NCI-H2227 (cell line): ENCODE measurements around the gene KRTAP10-12.

ENCODE experiments used
- DNase-seq: peaks from one replicate; lab custom pipeline; 2025; ENCODE audit not compliant: unreplicated experiment; lab: John Stamatoyannopoulos, UW

KRTAP10-12 gene

DNA sequence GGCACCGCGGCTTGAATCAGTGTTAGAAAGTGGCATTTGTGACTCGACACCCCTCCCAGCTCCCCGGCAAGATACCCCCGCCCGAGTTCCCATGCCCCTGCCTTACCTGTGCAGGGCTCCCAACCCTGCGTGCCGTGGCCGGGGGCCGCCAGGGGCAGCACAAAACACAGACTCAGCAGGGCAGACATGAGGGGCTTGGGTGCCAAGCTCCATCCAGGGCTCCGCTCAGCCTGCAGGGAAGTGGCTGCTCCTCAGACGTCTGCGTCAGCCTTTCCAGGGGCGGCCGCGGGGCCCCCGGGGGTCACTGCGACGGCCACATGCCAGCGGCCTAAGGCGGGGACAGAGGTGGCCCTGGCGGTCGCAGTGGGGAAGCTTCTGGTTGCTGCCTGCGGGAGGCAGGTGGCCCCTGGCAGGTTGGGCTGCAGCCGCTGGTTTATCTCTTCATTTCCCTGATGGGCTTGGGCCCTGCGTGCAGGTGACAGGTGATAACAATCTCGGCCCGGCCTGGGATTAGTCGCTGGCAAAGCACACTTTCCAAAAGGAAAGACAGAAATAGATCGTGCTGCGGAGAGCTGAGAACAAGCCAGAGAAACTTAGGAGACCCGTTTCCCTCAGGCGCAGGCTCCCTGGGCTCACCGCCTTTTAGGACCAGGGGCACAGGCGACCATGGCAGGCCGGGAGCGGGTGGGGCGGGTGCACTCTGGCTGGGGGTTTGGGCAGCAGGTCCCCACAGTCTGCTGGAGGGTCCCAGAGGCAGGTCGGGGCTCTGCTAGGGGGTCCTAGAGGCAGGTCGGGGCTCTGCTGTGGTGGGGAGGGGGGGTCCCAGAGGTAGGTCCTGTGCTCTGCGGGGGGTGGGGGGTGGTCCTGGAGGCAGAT, 14.6 kb downstream of the KRTAP10-12 start, which contains the start of gene TSPEAR:
Gene TSPEAR, minus strand, starts transcription at position 246 of the 876 bp plus-strand sequence. Its CDS starts 58 bp downstream, at position 188.
- peak; percentile 24 for DNase-seq

GRCh38 chr21:44712203-44713028, 15.4 kb downstream of the KRTAP10-12 start:
- DNase-seq: no peak

- DNase-seq: no peak
Measured at GRCh38 chr21:44713130-44713529, 16.2 kb downstream of the KRTAP10-12 start.

- no peak for DNase-seq
Measured at GRCh38 chr21:44713846-44714245, 16.9 kb downstream of the KRTAP10-12 start.

DNA sequence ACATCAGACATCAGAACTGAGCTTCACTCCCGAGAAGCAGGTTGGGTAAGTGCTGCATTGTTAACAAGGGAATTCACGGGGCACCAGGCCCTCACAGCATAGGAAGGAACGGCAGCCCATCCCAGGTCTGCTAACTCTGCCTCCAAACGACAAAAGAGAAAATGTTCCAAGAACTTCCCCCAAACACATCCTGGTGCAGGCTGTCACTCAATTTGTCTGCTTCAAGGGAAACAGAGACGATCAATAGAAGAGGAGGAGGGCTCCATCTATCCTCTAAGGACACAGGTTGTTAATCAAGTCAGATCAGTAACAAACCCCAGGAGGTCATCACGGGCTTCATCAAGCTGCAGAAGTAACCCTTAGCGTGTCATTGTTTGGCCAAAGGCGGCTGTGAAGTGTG, 17.9 kb downstream of the KRTAP10-12 start:
- no peak for DNase-seq

GRCh38 chr21:44716984-44717383, 20.0 kb downstream of the KRTAP10-12 start:
- DNase-seq: no peak

DNA sequence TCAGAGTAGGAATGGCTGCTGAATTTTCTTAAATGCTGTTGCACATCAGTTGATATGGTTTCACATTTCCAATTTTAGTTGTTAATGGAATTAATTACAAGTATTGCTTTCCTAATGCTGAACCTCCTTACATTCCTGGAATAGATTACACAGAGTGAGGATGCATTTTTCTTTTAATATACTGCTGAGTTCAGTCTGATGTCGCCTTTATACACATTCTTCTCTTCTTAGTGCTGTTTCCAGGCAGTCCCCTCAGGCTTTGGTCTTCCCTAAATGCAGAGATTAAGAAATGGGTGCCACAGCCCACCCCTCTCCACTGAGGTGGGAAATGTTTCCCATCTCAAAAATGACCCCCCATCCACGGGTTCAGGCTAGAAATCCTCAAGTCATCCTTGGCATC, 21.1 kb downstream of the KRTAP10-12 start:
- DNase-seq: no peak

DNA sequence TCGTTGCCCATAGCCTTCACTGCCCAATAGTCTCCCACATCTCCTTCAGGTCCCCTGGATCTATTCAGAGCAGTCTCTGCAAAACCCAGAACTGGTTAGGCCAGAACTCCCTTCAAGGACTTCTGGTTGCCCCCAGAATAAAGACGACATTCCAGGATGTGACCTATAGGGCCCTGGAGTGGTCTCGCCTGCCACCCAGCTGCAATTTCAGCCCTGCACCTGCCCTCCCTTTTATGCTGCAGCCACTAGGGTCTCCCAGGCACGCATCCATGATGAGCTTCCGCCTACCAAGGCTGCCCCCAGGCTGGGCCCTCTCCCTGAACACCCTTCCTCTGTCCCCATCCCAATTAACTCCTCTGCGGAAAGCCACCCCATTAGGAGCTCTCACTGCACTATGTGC, 21.6 kb downstream of the KRTAP10-12 start:
- DNase-seq: no peak

- no peak for DNase-seq
Measured at GRCh38 chr21:44720170-44720569, 23.2 kb downstream of the KRTAP10-12 start.

DNA sequence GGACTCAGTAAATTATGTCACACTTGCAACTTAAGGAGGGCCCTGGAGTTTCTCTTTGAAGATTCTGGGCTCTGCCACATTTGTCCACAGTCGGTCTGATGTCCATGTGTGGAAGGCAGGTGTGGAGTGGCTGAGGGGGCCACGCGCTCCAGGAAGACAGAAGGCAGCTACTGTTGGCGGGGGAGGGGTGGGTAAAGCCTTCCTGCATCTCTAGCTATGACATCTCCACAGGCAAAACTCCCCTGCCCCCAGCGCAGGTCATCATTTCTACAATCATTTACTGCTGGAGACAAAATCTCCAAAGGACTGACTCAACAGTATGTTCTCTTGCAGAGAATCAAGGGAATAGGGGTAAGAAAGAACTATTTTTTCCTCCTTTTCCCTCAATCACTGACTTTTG, 25.8 kb downstream of the KRTAP10-12 start:
- DNase-seq: peak; percentile 59

DNA sequence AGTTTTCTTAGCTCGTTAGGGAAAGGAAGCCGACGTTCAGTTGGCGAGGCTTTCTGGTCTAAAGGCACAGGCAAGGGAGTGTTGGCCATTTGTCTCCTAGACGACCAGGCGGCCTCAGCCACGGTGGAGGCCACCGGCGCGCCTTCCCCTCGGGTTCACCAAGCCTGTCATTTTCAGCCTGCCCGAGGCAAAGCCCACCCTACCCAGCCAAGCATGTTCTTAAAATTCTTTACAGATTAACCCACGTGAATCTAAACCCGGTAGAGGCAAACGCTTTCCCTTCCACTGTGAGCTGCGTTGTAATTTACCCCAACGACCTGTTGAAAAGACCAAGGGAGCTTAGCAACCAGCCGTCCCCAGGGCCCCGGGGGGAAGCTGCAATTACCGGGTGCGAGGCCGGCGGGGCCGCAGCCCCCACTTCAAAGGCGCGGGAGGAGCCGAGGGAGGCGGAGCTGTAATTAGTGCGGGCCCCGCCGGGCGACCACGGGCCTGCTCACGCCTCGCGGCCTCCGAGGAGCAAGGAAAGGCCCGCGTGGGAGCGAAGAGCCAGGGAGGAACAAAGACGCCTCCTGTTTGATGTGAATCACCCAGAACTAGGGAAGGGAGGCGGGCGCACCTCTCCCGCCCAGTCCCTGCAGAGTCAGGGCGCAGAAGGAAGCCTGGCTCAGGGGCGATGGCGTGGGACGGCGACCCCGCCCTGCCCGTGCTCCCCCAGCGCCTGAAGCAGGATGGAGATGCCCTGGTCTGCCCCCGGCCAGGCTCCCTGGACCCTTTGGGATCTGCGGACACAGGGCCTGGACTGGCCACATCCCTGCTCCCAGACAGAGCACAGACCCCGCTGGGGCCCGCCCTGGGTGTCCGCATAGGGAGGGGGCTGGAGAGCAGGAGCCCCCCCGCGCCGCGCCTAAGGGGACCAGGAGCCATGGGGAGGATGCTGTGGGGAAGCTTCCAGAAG, 26.5 kb downstream of the KRTAP10-12 start:
- DNase-seq: peak; percentile 84

DNA sequence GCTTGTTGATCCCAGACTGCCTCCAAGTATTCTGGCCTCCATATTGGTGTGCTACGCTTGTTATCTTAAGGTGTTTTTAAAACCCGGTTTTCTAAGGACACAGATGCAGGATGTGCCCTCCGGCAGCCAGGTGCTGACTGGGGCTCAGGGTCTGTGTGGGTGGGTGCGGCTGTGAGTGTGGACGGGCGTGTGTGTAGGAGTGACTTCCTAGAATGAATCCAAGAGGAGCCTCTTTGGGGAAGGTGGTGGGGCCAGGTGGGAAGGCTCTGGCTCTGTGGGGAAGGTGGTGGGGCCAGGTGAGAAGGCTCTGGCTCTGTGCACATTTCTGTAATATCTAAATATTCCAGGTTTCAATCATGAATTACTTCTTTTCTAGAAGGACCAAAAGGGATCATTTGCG, 27.2 kb downstream of the KRTAP10-12 start:
- DNase-seq: no peak

DNA sequence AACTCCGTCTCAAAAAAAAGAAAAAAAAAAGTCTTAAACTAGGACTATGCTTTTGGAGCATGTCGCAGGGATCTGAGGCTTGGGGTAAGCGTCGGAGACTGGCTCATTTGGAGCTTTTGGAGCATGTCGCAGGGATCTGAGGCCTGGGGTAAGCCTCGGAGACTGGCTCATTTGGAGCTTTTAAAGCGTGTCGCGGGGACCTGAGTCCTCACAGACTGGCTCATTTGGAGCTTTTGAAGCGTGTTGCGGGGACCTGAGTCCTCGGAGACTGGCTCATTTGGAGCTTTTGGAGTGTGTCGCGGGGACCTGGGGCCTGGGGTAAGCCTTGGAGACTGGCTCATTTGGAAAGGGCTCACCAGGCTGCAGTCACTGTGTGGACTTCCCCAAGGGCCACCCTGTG, 28.0 kb downstream of the KRTAP10-12 start:
- no peak for DNase-seq

- DNase-seq: no peak
Measured at GRCh38 chr21:44726826-44727225, 29.9 kb downstream of the KRTAP10-12 start.

DNA sequence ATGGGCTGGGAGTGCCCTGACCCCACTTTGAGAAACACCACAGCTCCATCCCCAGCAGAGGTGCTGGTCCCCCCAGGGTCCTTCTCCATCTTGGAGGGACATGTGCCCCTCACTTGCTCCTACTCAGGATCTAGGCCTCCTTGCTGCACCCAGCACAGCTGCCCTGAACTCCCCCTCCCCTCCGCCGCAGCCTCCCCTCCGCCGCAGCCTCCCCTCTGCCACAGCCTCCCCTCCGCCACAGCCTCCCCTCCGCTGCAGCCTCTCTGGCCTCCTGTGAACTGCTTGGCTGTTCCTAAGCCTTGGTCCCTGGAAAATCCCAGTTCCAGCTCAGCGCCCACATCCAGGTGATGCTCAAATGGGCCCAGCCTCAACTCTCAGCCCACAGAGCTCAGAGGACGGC, 30.3 kb downstream of the KRTAP10-12 start:
- no peak for DNase-seq

GRCh38 chr21:44727757-44728156, 30.8 kb downstream of the KRTAP10-12 start:
- no peak for DNase-seq

DNA sequence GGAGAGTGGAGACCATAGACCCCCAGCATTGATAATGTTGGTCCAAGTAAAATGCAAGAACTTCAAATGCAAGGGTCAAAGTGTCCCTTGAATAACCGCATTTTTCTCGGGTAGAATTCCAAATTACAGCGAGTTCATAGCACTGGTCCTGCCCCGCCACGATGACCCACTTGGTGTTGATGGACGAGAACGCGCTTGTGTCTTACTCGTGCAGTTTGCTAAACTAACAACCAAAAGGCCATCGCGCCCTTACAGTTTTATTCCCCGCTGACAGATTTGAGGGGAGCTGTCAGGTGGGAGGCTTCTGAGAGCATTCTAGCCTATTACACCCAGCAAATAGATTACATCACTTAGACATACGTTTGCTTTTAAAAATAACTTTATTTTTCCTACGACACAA, 31.7 kb downstream of the KRTAP10-12 start:
- DNase-seq: no peak

DNA sequence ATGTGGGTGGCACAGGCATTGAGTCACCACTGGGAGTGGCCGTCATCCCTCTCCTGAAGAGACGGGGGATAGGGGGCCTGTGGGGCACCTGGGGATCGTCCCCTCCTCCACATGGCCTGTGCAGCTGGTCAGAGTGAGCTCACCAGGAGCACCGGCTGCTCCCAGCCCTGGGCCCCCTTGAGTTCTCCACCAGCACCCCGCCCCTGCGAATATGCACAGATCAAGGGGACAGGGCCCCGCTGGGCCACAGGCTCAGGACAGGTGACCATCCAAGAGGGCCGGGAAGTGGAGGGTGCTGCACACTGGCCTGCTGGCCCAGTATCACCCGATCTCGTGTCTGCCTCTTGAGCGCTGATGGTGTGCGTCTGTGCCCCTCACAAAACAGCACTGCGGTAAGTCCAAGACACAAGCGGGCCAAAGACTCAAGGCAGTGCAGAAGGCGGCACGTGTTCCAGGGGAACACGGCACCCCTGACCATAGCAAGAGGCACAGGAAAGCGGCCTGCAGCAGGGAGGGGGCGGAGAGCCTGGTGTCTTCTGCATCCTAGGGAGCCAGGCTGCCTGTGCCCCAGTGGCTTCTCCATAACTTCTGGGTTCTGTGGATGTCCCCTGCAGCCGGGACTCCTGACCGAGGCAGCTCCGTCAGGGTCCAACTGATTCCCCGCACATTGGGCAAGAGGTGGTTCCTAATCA, 32.5 kb downstream of the KRTAP10-12 start:
- no peak for DNase-seq

- no peak for DNase-seq
Measured at GRCh38 chr21:44730028-44730395, 33.0 kb downstream of the KRTAP10-12 start.

DNA sequence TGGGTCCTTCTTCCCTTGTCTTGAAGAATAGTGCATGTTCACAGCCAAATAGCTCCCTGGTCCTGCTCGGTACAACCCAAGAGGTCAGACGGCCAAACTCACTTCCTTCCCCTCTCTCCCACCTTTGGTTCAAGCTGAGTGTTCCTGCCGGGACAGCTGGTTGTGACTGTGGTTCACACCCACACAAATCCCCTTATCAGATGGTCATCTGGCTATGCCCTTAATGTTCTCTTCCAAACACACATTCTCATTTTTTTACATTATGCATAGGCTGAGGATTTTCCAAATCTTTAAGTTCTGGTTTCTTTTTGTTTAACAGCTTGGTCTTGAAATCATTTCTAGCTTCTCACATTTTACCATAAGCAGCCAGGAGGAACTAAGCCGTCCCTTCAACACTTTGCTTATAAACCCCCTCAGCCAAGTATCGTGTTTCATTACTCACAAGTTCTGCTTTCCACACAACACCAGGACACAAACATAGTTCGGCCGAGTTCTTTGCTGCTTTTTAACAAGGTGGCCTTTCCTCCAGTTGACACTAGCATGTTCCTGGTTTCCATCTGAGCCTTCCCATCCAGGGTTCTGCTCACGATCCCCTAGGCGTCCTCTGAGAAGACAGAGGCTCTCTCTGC, 34.1 kb downstream of the KRTAP10-12 start:
- no peak for DNase-seq
